K562 (cell line): ENCODE measurements around the gene ERMN. TPM values are rescaled to one million over a fixed set of nuclear protein-coding genes. Genes with fewer than 3 reads are reported as not detected.

Source experiments
- BCOR ChIP-seq: fragments of 450-650 bp; IDR thresholded peaks from 2 replicates; pipeline ENCODE4 v1.6.1; 2016
- HEY1 ChIP-seq: fragments of 250-450 bp; sonication (Bioruptor Pico); IDR thresholded peaks from 2 replicates; pipeline ENCODE4 v1.5.0; 2020; ENCODE audit warnings: mild to moderate bottlenecking, moderate library complexity, borderline replicate concordance
- polyA plus RNA-seq, 8 experiments: library from polyadenylated mRNA; depleted of rRNA in 4 of 8; stranded (reverse) in 5 of 8; unstranded in 3 of 8; fragments of >200 nt; fragmentation: Nextera tagmentation in 2 of 8; fragmentation: Illumina TruSeq in 1 of 8; extraction: Ambion mirVana in 2 of 8; extraction: Trizol in 1 of 8; gene quantifications; 2 replicates each; pipeline versions ENCODE4 v1.2.1 to v1.2.3, GENCODE V29; 2011 to 2014; ENCODE audit warnings: inconsistent platforms in 1 of 8, missing spikeins in 1 of 8
- total RNA-seq, 7 experiments: library from RNA; depleted of rRNA in 6 of 7; stranded (reverse); fragments of >200 nt in 6 of 7; fragmentation: Illumina TruSeq in 2 of 7; extraction: Trizol in 2 of 7; gene quantifications; 2 replicates each; pipeline versions ENCODE4 v1.2.1 to v1.2.3, GENCODE V29; 2011 to 2021; ENCODE audit warnings: low replicate concordance in 1 of 7
- TF ChIP-seq, protein P1 (sequence below): fragments of 200-600 bp; sonication (generic); IDR thresholded peaks from one replicate; pipeline ENCODE4 v1.6.1; 2012; ENCODE audit warnings: mild to moderate bottlenecking, low read depth, low read length, inconsistent platforms
- TF ChIP-seq, protein P2 (sequence below), 3 experiments: fragments of 200-800 bp in 1 of 3; fragments of 250-450 bp in 1 of 3; fragments of 450-650 bp in 1 of 3; sonication (Bioruptor Pico) in 1 of 3; sonication (Bioruptor generic) in 1 of 3; formaldehyde crosslinking in 1 of 3; IDR thresholded peaks; 2 replicates each; pipeline versions ENCODE4 v1.6.1 to v1.8.0; 2016 to 2022; ENCODE audit warnings: mild to moderate bottlenecking in 2 of 3, missing genetic modification characterization in 2 of 3, missing compliant biosample characterization in 1 of 3, moderate library complexity in 1 of 3
- TF ChIP-seq, protein P3 (sequence below): fragments of 450-650 bp; IDR thresholded peaks from 2 replicates; pipeline ENCODE4 v1.6.1; 2018; ENCODE audit not compliant: partially characterized antibody
- TF ChIP-seq, protein P4 (sequence below): fragments of 450-650 bp; conservative IDR thresholded peaks from 2 replicates; pipeline ENCODE4 v1.6.1; 2016; ENCODE audit warnings: missing genetic modification characterization, low read depth, mild to moderate bottlenecking, control low read depth, missing compliant biosample characterization

Gene ERMN
- total and polyA plus RNA-seq, 9 of the 15 experiments (the other 6 are each of a cell fraction or from before 2014, with no cell fraction given) = 0.03 to 0.11 (median 0.05) TPM; not detected in 3

DNA sequence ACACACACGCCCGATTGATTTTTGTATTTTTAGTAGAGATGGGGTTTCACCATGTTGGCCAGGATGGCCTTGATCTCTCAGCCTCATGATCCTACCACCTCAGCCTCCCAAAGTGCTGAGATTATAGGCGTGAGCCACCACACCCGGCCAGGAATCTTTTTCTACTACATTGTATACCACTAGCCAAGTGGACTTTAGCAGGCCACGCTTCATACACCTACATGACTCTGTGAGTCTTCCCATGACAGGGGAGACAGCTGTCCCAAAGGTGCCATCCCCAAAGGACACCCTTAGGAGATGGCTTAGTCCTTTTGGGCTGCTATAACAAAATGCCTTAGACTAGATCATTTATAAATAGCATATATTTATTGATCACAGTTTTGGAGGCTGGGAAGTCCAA, 32.8 kb downstream of the ERMN start (continued):
- TF ChIP-seq, protein P1, sequence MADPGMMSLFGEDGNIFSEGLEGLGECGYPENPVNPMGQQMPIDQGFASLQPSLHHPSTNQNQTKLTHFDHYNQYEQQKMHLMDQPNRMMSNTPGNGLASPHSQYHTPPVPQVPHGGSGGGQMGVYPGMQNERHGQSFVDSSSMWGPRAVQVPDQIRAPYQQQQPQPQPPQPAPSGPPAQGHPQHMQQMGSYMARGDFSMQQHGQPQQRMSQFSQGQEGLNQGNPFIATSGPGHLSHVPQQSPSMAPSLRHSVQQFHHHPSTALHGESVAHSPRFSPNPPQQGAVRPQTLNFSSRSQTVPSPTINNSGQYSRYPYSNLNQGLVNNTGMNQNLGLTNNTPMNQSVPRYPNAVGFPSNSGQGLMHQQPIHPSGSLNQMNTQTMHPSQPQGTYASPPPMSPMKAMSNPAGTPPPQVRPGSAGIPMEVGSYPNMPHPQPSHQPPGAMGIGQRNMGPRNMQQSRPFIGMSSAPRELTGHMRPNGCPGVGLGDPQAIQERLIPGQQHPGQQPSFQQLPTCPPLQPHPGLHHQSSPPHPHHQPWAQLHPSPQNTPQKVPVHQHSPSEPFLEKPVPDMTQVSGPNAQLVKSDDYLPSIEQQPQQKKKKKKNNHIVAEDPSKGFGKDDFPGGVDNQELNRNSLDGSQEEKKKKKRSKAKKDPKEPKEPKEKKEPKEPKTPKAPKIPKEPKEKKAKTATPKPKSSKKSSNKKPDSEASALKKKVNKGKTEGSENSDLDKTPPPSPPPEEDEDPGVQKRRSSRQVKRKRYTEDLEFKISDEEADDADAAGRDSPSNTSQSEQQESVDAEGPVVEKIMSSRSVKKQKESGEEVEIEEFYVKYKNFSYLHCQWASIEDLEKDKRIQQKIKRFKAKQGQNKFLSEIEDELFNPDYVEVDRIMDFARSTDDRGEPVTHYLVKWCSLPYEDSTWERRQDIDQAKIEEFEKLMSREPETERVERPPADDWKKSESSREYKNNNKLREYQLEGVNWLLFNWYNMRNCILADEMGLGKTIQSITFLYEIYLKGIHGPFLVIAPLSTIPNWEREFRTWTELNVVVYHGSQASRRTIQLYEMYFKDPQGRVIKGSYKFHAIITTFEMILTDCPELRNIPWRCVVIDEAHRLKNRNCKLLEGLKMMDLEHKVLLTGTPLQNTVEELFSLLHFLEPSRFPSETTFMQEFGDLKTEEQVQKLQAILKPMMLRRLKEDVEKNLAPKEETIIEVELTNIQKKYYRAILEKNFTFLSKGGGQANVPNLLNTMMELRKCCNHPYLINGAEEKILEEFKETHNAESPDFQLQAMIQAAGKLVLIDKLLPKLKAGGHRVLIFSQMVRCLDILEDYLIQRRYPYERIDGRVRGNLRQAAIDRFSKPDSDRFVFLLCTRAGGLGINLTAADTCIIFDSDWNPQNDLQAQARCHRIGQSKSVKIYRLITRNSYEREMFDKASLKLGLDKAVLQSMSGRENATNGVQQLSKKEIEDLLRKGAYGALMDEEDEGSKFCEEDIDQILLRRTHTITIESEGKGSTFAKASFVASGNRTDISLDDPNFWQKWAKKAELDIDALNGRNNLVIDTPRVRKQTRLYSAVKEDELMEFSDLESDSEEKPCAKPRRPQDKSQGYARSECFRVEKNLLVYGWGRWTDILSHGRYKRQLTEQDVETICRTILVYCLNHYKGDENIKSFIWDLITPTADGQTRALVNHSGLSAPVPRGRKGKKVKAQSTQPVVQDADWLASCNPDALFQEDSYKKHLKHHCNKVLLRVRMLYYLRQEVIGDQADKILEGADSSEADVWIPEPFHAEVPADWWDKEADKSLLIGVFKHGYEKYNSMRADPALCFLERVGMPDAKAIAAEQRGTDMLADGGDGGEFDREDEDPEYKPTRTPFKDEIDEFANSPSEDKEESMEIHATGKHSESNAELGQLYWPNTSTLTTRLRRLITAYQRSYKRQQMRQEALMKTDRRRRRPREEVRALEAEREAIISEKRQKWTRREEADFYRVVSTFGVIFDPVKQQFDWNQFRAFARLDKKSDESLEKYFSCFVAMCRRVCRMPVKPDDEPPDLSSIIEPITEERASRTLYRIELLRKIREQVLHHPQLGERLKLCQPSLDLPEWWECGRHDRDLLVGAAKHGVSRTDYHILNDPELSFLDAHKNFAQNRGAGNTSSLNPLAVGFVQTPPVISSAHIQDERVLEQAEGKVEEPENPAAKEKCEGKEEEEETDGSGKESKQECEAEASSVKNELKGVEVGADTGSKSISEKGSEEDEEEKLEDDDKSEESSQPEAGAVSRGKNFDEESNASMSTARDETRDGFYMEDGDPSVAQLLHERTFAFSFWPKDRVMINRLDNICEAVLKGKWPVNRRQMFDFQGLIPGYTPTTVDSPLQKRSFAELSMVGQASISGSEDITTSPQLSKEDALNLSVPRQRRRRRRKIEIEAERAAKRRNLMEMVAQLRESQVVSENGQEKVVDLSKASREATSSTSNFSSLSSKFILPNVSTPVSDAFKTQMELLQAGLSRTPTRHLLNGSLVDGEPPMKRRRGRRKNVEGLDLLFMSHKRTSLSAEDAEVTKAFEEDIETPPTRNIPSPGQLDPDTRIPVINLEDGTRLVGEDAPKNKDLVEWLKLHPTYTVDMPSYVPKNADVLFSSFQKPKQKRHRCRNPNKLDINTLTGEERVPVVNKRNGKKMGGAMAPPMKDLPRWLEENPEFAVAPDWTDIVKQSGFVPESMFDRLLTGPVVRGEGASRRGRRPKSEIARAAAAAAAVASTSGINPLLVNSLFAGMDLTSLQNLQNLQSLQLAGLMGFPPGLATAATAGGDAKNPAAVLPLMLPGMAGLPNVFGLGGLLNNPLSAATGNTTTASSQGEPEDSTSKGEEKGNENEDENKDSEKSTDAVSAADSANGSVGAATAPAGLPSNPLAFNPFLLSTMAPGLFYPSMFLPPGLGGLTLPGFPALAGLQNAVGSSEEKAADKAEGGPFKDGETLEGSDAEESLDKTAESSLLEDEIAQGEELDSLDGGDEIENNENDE = no peak
- TF ChIP-seq, protein P2, sequence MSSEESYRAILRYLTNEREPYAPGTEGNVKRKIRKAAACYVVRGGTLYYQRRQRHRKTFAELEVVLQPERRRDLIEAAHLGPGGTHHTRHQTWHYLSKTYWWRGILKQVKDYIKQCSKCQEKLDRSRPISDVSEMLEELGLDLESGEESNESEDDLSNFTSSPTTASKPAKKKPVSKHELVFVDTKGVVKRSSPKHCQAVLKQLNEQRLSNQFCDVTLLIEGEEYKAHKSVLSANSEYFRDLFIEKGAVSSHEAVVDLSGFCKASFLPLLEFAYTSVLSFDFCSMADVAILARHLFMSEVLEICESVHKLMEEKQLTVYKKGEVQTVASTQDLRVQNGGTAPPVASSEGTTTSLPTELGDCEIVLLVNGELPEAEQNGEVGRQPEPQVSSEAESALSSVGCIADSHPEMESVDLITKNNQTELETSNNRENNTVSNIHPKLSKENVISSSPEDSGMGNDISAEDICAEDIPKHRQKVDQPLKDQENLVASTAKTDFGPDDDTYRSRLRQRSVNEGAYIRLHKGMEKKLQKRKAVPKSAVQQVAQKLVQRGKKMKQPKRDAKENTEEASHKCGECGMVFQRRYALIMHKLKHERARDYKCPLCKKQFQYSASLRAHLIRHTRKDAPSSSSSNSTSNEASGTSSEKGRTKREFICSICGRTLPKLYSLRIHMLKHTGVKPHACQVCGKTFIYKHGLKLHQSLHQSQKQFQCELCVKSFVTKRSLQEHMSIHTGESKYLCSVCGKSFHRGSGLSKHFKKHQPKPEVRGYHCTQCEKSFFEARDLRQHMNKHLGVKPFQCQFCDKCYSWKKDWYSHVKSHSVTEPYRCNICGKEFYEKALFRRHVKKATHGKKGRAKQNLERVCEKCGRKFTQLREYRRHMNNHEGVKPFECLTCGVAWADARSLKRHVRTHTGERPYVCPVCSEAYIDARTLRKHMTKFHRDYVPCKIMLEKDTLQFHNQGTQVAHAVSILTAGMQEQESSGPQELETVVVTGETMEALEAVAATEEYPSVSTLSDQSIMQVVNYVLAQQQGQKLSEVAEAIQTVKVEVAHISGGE (CRISPR knock-in tag; IDR thresholded peaks at IDR 0.05) = no peak
- TF ChIP-seq, protein P3, sequence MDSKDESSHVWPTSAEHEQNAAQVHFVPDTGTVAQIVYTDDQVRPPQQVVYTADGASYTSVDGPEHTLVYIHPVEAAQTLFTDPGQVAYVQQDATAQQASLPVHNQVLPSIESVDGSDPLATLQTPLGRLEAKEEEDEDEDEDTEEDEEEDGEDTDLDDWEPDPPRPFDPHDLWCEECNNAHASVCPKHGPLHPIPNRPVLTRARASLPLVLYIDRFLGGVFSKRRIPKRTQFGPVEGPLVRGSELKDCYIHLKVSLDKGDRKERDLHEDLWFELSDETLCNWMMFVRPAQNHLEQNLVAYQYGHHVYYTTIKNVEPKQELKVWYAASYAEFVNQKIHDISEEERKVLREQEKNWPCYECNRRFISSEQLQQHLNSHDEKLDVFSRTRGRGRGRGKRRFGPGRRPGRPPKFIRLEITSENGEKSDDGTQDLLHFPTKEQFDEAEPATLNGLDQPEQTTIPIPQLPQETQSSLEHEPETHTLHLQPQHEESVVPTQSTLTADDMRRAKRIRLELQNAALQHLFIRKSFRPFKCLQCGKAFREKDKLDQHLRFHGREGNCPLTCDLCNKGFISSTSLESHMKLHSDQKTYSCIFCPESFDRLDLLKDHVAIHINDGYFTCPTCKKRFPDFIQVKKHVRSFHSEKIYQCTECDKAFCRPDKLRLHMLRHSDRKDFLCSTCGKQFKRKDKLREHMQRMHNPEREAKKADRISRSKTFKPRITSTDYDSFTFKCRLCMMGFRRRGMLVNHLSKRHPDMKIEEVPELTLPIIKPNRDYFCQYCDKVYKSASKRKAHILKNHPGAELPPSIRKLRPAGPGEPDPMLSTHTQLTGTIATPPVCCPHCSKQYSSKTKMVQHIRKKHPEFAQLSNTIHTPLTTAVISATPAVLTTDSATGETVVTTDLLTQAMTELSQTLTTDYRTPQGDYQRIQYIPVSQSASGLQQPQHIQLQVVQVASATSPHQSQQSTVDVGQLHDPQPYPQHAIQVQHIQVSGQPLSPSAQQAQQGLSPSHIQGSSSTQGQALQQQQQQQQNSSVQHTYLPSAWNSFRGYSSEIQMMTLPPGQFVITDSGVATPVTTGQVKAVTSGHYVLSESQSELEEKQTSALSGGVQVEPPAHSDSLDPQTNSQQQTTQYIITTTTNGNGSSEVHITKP = no peak
- TF ChIP-seq HEY1 (CRISPR knock-in tag) (no peak), BCOR (no peak)
- TF ChIP-seq, protein P4, sequence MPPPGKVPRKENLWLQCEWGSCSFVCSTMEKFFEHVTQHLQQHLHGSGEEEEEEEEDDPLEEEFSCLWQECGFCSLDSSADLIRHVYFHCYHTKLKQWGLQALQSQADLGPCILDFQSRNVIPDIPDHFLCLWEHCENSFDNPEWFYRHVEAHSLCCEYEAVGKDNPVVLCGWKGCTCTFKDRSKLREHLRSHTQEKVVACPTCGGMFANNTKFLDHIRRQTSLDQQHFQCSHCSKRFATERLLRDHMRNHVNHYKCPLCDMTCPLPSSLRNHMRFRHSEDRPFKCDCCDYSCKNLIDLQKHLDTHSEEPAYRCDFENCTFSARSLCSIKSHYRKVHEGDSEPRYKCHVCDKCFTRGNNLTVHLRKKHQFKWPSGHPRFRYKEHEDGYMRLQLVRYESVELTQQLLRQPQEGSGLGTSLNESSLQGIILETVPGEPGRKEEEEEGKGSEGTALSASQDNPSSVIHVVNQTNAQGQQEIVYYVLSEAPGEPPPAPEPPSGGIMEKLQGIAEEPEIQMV = no peak
